ENCODE data around the gene SLC30A1. TPM values are rescaled to one million over a fixed set of nuclear protein-coding genes. Genes with fewer than 3 reads are reported as not detected.
"Not testable (repeated sequence)": the region's sequence is repeated elsewhere in the genome, so short reads cannot be mapped to it uniquely, and the experiment has no call there.

SLC30A1 gene
- total RNA-seq, 2 experiments from 2014 or later: 3.5 to 3.9 TPM

- no peak for DNase-seq
- H3K4me3 Mint-ChIP-seq: peak overlapping the region; percentile 91
- peaks cover 11% of the 10 kb centered on the region for H3K36me3 Mint-ChIP-seq
- ChIA-PET POLR2A (no interaction called here), CTCF (interaction anchor here (1.2 to 1.3 kb wide), 2 partner anchors 48 to 78 kb away, joined by 5 to 6 read pairs; no protein-coding TSS in a partner anchor)
- H3K4me1 Mint-ChIP-seq (ENCODE audit: low read depth): peaks cover 41% of the 10 kb centered on the region
- no peak overlapping the region for H3K27ac Mint-ChIP-seq
- intact Hi-C loops (cut with micrococcal nuclease): loop anchor here (1.0 to 10.0 kb wide), 6 partner anchors 28 to 1794 kb away; partner anchors contain the start of genes C1orf74 and LPGAT1
- no peaks in the 10 kb centered on the region for H3K27me3 Mint-ChIP-seq
- no peaks in the 10 kb centered on the region for H3K9me3 Mint-ChIP-seq
Measured at GRCh38 chr1:211576717-211577116, 2.2 kb downstream of the SLC30A1 start.

- no peaks in the 10 kb centered on the region for H3K9me3 Mint-ChIP-seq
- ChIA-PET POLR2A (no interaction called here), CTCF (no interaction called here)
- no peak for DNase-seq
- H3K27ac Mint-ChIP-seq: no peak overlapping the region
- H3K4me1 Mint-ChIP-seq (ENCODE audit: low read depth): peaks cover 47% of the 10 kb centered on the region
- intact Hi-C loops (cut with micrococcal nuclease): loop anchor here (5.0 to 10.0 kb wide), 4 partner anchors 258 to 1792 kb away; partner anchors contain the start of genes C1orf74 and LPGAT1
- no peak overlapping the region for H3K4me3 Mint-ChIP-seq
- no peaks in the 10 kb centered on the region for H3K27me3 Mint-ChIP-seq
- H3K36me3 Mint-ChIP-seq: peaks cover 11% of the 10 kb centered on the region
Measured at GRCh38 chr1:211574705-211575104, 4.3 kb downstream of the SLC30A1 start.

GRCh38 chr1:211571998-211572397 lies 7.0 kb downstream of the SLC30A1 start:
- no peak for DNase-seq
- no peak overlapping the region for H3K4me3 Mint-ChIP-seq
- no peaks in the 10 kb centered on the region for H3K9me3 Mint-ChIP-seq
- no peaks in the 10 kb centered on the region for H3K27me3 Mint-ChIP-seq
- POLR2A ChIA-PET: no interaction called here
- peaks cover 11% of the 10 kb centered on the region for H3K36me3 Mint-ChIP-seq
- H3K4me1 Mint-ChIP-seq (ENCODE audit: low read depth): peaks cover 47% of the 10 kb centered on the region
- H3K27ac Mint-ChIP-seq: no peak overlapping the region
- CTCF ChIA-PET: interaction anchor here (1.0 to 2.5 kb wide), 2 partner anchors 24 to 83 kb away, joined by 3 to 6 read pairs; no protein-coding TSS in a partner anchor
- intact Hi-C loops (cut with micrococcal nuclease): loop anchor here (10.0 kb wide), 2 partner anchors 363 to 1127 kb away; no protein-coding TSS in a partner anchor

- H3K9me3 Mint-ChIP-seq, H3K36me3 Mint-ChIP-seq, H3K4me3 Mint-ChIP-seq, POLR2A ChIA-PET, H3K27ac Mint-ChIP-seq, H3K27me3 Mint-ChIP-seq, CTCF ChIA-PET: not testable (repeated sequence)
- intact Hi-C loops (cut with micrococcal nuclease): loop anchor here (10.0 kb wide), 2 partner anchors 364 to 1126 kb away; no protein-coding TSS in a partner anchor
- peaks cover 43% of the 10 kb centered on the region for H3K4me1 Mint-ChIP-seq (ENCODE audit: low read depth)
- DNase-seq: peak; percentile 13
Measured at GRCh38 chr1:211570378-211570777, 8.6 kb downstream of the SLC30A1 start.

- POLR2A ChIA-PET: no interaction called here
- no peaks in the 10 kb centered on the region for H3K36me3 Mint-ChIP-seq
- peaks cover 1% of the 10 kb centered on the region for H3K27me3 Mint-ChIP-seq
- DNase-seq: peak; percentile 23
- H3K9me3 Mint-ChIP-seq: no peaks in the 10 kb centered on the region
- peaks cover 23% of the 10 kb centered on the region for H3K4me1 Mint-ChIP-seq (ENCODE audit: low read depth)
- intact Hi-C loops (cut with micrococcal nuclease): no loop called here
- CTCF ChIA-PET: interaction anchor here (1.0 kb wide), 1 partner anchor 12 kb away, joined by 4 read pairs; the partner anchor contains the start of gene SLC30A1
- no peak overlapping the region for H3K27ac Mint-ChIP-seq
- no peak overlapping the region for H3K4me3 Mint-ChIP-seq
Measured at GRCh38 chr1:211566431-211567025, 12.4 kb downstream of the SLC30A1 start.

GRCh38 chr1:211564084-211564483 lies 14.9 kb downstream of the SLC30A1 start:
- ChIA-PET CTCF (no interaction called here), POLR2A (no interaction called here)
- Mint-ChIP-seq H3K36me3 (no peaks in the 10 kb centered on the region), H3K27ac (no peak overlapping the region), H3K27me3 (peaks cover 1% of the 10 kb centered on the region), H3K9me3 (no peaks in the 10 kb centered on the region), H3K4me3 (no peak overlapping the region), H3K4me1 (ENCODE audit: low read depth) (peaks cover 13% of the 10 kb centered on the region)
- no peak for DNase-seq
- intact Hi-C loops (cut with micrococcal nuclease): no loop called here

GRCh38 chr1:211559222-211560010 lies 19.5 kb downstream of the SLC30A1 start:
- POLR2A ChIA-PET: interaction anchor here (0.7 kb wide), 1 partner anchor 279 kb away, joined by 3 read pairs; no protein-coding TSS in a partner anchor
- CTCF ChIA-PET: interaction anchor here (0.7 to 1.2 kb wide), 2 partner anchors 12 to 83 kb away, joined by 3 to 4 read pairs; no protein-coding TSS in a partner anchor
- peaks cover 1% of the 10 kb centered on the region for H3K27me3 Mint-ChIP-seq
- H3K4me1 Mint-ChIP-seq (ENCODE audit: low read depth): no peaks in the 10 kb centered on the region
- H3K27ac Mint-ChIP-seq: no peak overlapping the region
- H3K9me3 Mint-ChIP-seq: no peaks in the 10 kb centered on the region
- no peaks in the 10 kb centered on the region for H3K36me3 Mint-ChIP-seq
- no peak for DNase-seq
- no peak overlapping the region for H3K4me3 Mint-ChIP-seq
- intact Hi-C loops (cut with micrococcal nuclease): no loop called here

GRCh38 chr1:211557894-211558625 lies 20.9 kb downstream of the SLC30A1 start:
- Mint-ChIP-seq H3K4me1 (ENCODE audit: low read depth) (no peaks in the 10 kb centered on the region), H3K9me3 (no peaks in the 10 kb centered on the region), H3K4me3 (no peak overlapping the region), H3K27ac (no peak overlapping the region), H3K27me3 (peaks cover 1% of the 10 kb centered on the region), H3K36me3 (no peaks in the 10 kb centered on the region)
- ChIA-PET CTCF (no interaction called here), POLR2A (interaction anchor here (0.7 kb wide), 1 partner anchor 12 kb away, joined by 4 read pairs; no protein-coding TSS in a partner anchor)
- intact Hi-C loops (cut with micrococcal nuclease): no loop called here
- no peak for DNase-seq

- intact Hi-C loops (cut with micrococcal nuclease): no loop called here
- DNase-seq: no peak
- H3K27ac Mint-ChIP-seq: no peak overlapping the region
- no peaks in the 10 kb centered on the region for H3K27me3 Mint-ChIP-seq
- H3K4me3 Mint-ChIP-seq: no peak overlapping the region
- no peaks in the 10 kb centered on the region for H3K36me3 Mint-ChIP-seq
- ChIA-PET POLR2A (no interaction called here), CTCF (no interaction called here)
- no peaks in the 10 kb centered on the region for H3K9me3 Mint-ChIP-seq
- H3K4me1 Mint-ChIP-seq (ENCODE audit: low read depth): no peaks in the 10 kb centered on the region
Measured at GRCh38 chr1:211553549-211553948, 25.4 kb downstream of the SLC30A1 start.

GRCh38 chr1:211551638-211552460 lies 27.1 kb downstream of the SLC30A1 start:
- no peaks in the 10 kb centered on the region for H3K4me1 Mint-ChIP-seq (ENCODE audit: low read depth)
- ChIA-PET POLR2A (interaction anchor here (0.6 kb wide), 1 partner anchor 929 kb away, joined by 3 read pairs; no protein-coding TSS in a partner anchor), CTCF (interaction anchor here (0.6 kb wide), 1 partner anchor 1241 kb away, joined by 4 read pairs; no protein-coding TSS in a partner anchor)
- intact Hi-C loops (cut with micrococcal nuclease): no loop called here
- H3K36me3 Mint-ChIP-seq: no peaks in the 10 kb centered on the region
- H3K9me3 Mint-ChIP-seq: no peaks in the 10 kb centered on the region
- no peaks in the 10 kb centered on the region for H3K27me3 Mint-ChIP-seq
- DNase-seq: no peak
- H3K4me3 Mint-ChIP-seq: no peak overlapping the region
- H3K27ac Mint-ChIP-seq: no peak overlapping the region

- no peaks in the 10 kb centered on the region for H3K9me3 Mint-ChIP-seq
- no peaks in the 10 kb centered on the region for H3K4me1 Mint-ChIP-seq (ENCODE audit: low read depth)
- H3K27me3 Mint-ChIP-seq: no peaks in the 10 kb centered on the region
- no peak for DNase-seq
- H3K27ac Mint-ChIP-seq: no peak overlapping the region
- ChIA-PET POLR2A (interaction anchor here (0.7 kb wide), 1 partner anchor 30 kb away, joined by 3 read pairs; the partner anchor contains the start of gene SLC30A1), CTCF (interaction anchor here (0.6 to 1.8 kb wide), 4 partner anchors 13 to 127 kb away, joined by 3 to 6 read pairs (median 3); partner anchors contain the start of gene SLC30A1)
- no peaks in the 10 kb centered on the region for H3K36me3 Mint-ChIP-seq
- no peak overlapping the region for H3K4me3 Mint-ChIP-seq
- intact Hi-C loops (cut with micrococcal nuclease): loop anchor here (2.0 kb wide), 1 partner anchor 28 kb away; no protein-coding TSS in a partner anchor
Measured at GRCh38 chr1:211549092-211549711, 29.8 kb downstream of the SLC30A1 start.

All from activated CD4-positive, alpha-beta memory T cell treated with anti-CD3 and anti-CD28 coated beads for 36 hours (primary cell).